Measurements from ENCODE around the gene AMIGO3.
"Not testable (repeated sequence)": the region's sequence is repeated elsewhere in the genome, so short reads cannot be mapped to it uniquely, and the experiment has no call there.

The AMIGO3 gene

GRCh38 chr3:49700453-49701128 is 18.9 kb downstream of the AMIGO3 start:
- no peak for DNase-seq (ENCODE audit: low spot score)
- in situ Hi-C loops (cut with MboI; ENCODE audit: low sequenced_read_pairs, unreplicated experiment), result no loop called here
- TF ChIP-seq, protein P1, sequence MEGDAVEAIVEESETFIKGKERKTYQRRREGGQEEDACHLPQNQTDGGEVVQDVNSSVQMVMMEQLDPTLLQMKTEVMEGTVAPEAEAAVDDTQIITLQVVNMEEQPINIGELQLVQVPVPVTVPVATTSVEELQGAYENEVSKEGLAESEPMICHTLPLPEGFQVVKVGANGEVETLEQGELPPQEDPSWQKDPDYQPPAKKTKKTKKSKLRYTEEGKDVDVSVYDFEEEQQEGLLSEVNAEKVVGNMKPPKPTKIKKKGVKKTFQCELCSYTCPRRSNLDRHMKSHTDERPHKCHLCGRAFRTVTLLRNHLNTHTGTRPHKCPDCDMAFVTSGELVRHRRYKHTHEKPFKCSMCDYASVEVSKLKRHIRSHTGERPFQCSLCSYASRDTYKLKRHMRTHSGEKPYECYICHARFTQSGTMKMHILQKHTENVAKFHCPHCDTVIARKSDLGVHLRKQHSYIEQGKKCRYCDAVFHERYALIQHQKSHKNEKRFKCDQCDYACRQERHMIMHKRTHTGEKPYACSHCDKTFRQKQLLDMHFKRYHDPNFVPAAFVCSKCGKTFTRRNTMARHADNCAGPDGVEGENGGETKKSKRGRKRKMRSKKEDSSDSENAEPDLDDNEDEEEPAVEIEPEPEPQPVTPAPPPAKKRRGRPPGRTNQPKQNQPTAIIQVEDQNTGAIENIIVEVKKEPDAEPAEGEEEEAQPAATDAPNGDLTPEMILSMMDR (IDR thresholded peaks at IDR 0.05; ENCODE audit: borderline replicate concordance, control extremely low read depth, extremely low read depth, insufficient read depth, missing control alignments), result no peak

DNA sequence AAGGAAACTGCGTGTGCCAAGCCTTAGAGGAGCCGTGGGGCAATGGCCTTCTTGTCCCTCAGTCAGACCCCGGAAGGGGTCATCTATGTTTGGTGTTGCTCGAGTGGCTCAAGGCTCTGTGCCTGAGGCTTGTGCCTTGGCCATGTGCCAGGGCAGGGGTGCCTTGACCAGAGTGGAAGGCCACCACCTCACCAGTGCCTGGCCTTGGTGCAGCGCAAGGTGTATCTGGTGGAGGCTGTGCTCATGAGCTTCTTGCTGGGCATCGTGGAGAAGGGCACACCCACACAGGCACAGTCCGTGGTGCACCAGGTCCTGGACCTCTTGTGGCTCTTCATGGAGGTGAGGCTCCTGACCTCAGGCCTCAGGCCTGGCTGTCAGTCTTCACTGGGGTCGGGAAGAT is 19.5 kb downstream of the AMIGO3 start:
- TF ChIP-seq, protein P1 (IDR thresholded peaks at IDR 0.05; ENCODE audit: borderline replicate concordance, control extremely low read depth, extremely low read depth, insufficient read depth, missing control alignments), result no peak
- in situ Hi-C loops (cut with MboI; ENCODE audit: low sequenced_read_pairs, unreplicated experiment), result no loop called here
- no peak for DNase-seq (ENCODE audit: low spot score)

DNA sequence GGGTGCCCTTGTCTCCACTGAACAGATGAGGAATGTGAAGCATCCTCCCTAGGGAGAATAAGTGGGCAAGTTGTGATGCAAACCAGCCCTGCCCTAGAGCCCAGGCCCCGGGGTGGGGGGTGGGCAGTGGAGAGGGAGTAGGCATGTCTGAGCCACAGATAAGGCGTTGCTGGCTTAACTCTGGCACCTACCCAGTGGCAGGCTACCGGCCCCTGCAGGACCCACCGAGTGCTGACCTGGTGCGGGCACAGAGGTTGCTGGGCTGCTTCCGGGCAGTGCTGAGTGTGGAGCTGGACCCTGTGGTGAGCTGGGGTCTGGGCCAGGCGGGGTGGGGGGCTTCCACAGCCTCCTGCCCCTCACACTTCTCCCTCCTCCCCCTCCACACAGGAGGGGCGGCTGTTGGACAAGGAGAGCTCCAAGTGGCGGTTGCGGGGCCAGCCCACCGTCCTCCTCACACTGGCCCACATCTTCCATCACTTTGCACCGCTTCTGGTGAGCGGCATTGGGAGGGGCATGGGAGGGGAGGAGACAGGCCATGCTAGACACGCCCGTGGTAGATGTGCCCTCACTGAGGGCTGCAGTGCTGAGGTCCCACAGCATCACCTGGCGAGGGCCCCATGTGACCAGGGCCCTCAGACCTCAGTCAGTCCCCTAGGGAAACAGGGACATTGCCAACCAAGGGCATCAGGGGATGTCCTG is 20.1 kb downstream of the AMIGO3 start:
- in situ Hi-C loops (cut with MboI; ENCODE audit: low sequenced_read_pairs, unreplicated experiment), result no loop called here
- TF ChIP-seq, protein P1 (IDR thresholded peaks at IDR 0.05; ENCODE audit: borderline replicate concordance, control extremely low read depth, extremely low read depth, insufficient read depth, missing control alignments), result no peak
- no peak for DNase-seq (ENCODE audit: low spot score)

DNA sequence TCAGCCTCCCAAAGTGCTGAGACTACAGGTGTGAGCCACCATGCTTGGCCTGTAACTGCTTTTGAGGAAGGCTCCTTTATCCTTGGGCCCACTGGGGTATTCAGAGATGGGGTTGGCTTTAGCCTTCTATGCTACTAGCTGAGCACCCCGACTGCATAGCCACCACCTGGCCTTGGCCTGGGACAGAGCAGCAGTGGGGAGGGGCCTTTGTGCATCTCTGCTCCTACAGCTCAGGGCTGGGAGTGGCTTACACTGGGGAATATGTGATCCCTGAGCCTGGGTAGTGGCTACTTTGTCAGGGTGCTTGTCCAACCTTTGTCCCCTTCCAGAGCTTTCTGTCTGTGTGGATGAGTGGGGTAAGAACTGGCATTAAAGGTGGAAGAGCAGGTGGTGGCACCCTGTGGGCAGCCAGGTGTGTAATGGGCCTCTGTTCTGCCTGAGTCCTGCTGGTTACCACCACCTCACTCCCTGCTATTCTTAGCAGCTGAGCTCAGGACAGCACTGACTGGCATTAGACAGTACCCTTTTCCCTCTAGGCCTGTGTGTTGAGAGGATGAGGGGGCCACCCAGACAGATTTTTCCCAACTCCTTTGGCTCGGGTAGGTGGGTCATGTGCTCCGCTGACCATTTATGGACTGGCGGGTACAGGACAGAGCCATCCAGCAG is 24.0 kb downstream of the AMIGO3 start:
- in situ Hi-C loops (cut with MboI; ENCODE audit: low sequenced_read_pairs, unreplicated experiment); DNase-seq (ENCODE audit: low spot score): not testable (repeated sequence)

DNA sequence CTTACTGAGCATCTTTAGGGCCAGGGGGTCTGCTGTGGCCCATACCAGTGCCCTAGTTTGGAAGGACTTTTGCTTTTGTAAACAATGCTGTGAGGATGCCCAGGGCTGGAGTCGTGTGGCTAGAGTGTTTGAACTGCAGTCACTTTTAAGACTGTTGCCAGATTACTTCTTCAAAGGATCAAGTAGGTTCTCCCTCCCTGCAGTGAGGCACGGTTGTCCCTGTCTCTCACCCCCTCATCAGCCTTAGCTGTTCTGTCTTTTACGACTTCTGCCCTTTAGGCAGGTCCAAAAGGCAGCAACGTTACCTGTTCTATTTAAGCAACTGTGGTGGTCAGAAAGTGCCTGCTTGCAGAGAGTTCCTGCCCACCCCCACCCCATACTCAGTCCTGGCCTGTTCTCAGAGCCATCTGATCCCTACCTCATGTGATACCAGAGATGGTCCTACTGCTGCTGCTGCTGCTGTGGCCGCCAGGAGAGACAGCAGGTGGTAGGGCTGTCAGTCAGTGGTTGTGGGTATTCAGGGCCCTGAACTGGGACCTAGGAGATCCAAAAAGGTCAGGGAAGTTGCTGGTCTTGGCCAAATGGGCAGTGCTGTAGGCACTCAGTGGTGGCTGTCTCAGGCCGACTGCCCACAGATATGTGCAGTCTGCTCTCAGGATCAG is 24.9 kb downstream of the AMIGO3 start:
- in situ Hi-C loops (cut with MboI; ENCODE audit: low sequenced_read_pairs, unreplicated experiment); DNase-seq (ENCODE audit: low spot score): not testable (repeated sequence)

DNA sequence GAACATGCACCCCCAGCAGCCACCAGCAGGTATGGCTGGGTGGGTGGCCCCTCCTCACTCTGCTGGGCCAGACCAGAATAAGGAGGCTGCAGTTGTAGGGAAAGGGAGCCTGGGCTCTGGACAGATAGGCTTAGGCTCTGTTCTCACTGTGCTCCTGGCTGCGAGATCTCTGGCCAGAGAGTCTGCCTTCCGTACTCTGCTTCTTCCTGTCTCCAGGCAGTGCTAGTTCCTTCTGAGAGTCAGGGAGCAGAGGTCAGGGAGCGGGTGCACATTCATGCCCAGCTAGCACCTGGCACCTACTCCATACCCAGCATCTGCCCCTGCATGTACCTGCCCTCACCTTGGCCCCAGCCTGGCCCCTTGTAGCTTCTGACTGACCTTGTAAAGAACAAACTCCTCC is 28.0 kb downstream of the AMIGO3 start:
- DNase-seq (ENCODE audit: low spot score); in situ Hi-C loops (cut with MboI; ENCODE audit: low sequenced_read_pairs, unreplicated experiment): not testable (repeated sequence)

DNA sequence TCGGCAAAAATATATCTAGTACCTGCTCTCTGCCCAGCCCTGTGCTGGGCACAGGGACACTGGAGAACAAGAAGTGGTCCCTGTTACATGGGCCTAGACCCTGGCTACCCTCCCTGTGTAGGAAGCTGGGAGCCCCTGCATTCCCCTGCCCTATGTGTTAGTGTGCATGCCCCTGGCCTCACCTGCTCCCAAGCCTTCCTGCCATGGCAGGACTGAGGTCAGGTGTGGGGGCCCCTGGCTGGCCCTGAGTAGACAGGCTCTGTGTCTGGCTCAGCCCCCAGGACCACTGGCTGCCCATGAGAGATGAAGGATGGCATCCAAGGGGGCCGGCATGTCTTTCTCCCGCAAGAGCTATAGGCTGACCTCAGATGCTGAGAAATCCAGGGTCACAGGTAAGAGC is 28.6 kb downstream of the AMIGO3 start:
- in situ Hi-C loops (cut with MboI; ENCODE audit: low sequenced_read_pairs, unreplicated experiment); DNase-seq (ENCODE audit: low spot score): not testable (repeated sequence)

GRCh38 chr3:49689908-49690624 is 29.4 kb downstream of the AMIGO3 start:
- in situ Hi-C loops (cut with MboI; ENCODE audit: low sequenced_read_pairs, unreplicated experiment); DNase-seq (ENCODE audit: low spot score): not testable (repeated sequence)
